Dendritic cell treated with granulocyte-macrophage colony-stimulating factor and Interleukin-4, amounts not matched to agents 40 ng/mL and 50 ng/mL, for 4 days (primary cell): ENCODE results near the gene SPAG7.

Source experiments
- H3K27ac Mint-ChIP-seq: one replicate; pipeline ENCODE4 v1.8.0; 2022; ENCODE audit warnings: mild to moderate bottlenecking, mixed read lengths
- H3K27me3 Mint-ChIP-seq: one replicate; pipeline ENCODE4 v1.8.0; 2022; ENCODE audit warnings: mild to moderate bottlenecking, mixed read lengths
- H3K36me3 Mint-ChIP-seq: one replicate; pipeline ENCODE4 v1.8.0; 2022; ENCODE audit warnings: low read depth, mixed read lengths
- H3K4me1 Mint-ChIP-seq: one replicate; pipeline ENCODE4 v1.8.0; 2022; ENCODE audit warnings: low read depth, mixed read lengths
- H3K4me3 Mint-ChIP-seq: one replicate; pipeline ENCODE4 v1.8.0; 2022; ENCODE audit warnings: mild to moderate bottlenecking, moderate library complexity, mixed read lengths
- H3K9me3 Mint-ChIP-seq: one replicate; pipeline ENCODE4 v1.8.0; 2022; ENCODE audit warnings: mixed read lengths
- intact Hi-C: fragments of 100-400 bp; cut with micrococcal nuclease; formaldehyde crosslinking; loops from one replicate; pipeline ENCODE4 v1.15.0; 2022

Gene SPAG7

GRCh38 chr17:4967539-4968485 lies at the start of gene SPAG7:
Gene SPAG7, minus strand, starts transcription at chr17:4967817. Its CDS starts 13 bp downstream, at chr17:4967804.
- H3K27me3 Mint-ChIP-seq = no peaks in the 10 kb centered on the region
- intact Hi-C loops = loop anchor here (1.0 to 2.0 kb wide), 4 partner anchors 19 to 59 kb away; partner anchors contain the start of genes CAMTA2, PFN1, RNF167 and SLC25A11
- peaks cover 34% of the 10 kb centered on the region for H3K36me3 Mint-ChIP-seq
- H3K4me1 Mint-ChIP-seq = peaks cover 35% of the 10 kb centered on the region
- H3K4me3 Mint-ChIP-seq = no peak within 1 kb of the TSS
- no peak within 1 kb of the TSS for H3K27ac Mint-ChIP-seq
- no peaks in the 10 kb centered on the region for H3K9me3 Mint-ChIP-seq

GRCh38 chr17:5014357-5014756 lies 46.7 kb upstream of the SPAG7 start:
- Mint-ChIP-seq H3K36me3 (peaks cover 93% of the 10 kb centered on the region), H3K27me3 (no peaks in the 10 kb centered on the region), H3K4me1 (peaks cover 26% of the 10 kb centered on the region), H3K4me3 (no peak overlapping the region), H3K27ac (peak overlapping the region; percentile 30), H3K9me3 (no peaks in the 10 kb centered on the region)
- intact Hi-C loops = no loop called here

- no peak overlapping the region for H3K4me3 Mint-ChIP-seq
- H3K9me3 Mint-ChIP-seq = no peaks in the 10 kb centered on the region
- H3K27me3 Mint-ChIP-seq = no peaks in the 10 kb centered on the region
- no peak overlapping the region for H3K27ac Mint-ChIP-seq
- H3K36me3 Mint-ChIP-seq = peaks cover 93% of the 10 kb centered on the region
- H3K4me1 Mint-ChIP-seq = peaks cover 15% of the 10 kb centered on the region
- intact Hi-C loops = no loop called here
Observed at GRCh38 chr17:5011928-5012327, 44.3 kb upstream of the SPAG7 start.

GRCh38 chr17:5003214-5003867 lies 35.7 kb upstream of the SPAG7 start:
- no peak overlapping the region for H3K27ac Mint-ChIP-seq
- intact Hi-C loops = no loop called here
- no peaks in the 10 kb centered on the region for H3K27me3 Mint-ChIP-seq
- H3K4me3 Mint-ChIP-seq = no peak overlapping the region
- H3K9me3 Mint-ChIP-seq = no peaks in the 10 kb centered on the region
- peaks cover 100% of the 10 kb centered on the region for H3K36me3 Mint-ChIP-seq
- peaks cover 26% of the 10 kb centered on the region for H3K4me1 Mint-ChIP-seq

GRCh38 chr17:5002121-5002788 lies 34.6 kb upstream of the SPAG7 start:
- Mint-ChIP-seq H3K4me3 (no peak overlapping the region), H3K9me3 (no peaks in the 10 kb centered on the region), H3K4me1 (peaks cover 26% of the 10 kb centered on the region), H3K27me3 (no peaks in the 10 kb centered on the region), H3K36me3 (peaks cover 95% of the 10 kb centered on the region), H3K27ac (no peak overlapping the region)
- intact Hi-C loops = no loop called here

- peaks cover 34% of the 10 kb centered on the region for H3K4me1 Mint-ChIP-seq
- H3K4me3 Mint-ChIP-seq = no peak overlapping the region
- intact Hi-C loops = no loop called here
- no peaks in the 10 kb centered on the region for H3K9me3 Mint-ChIP-seq
- H3K27me3 Mint-ChIP-seq = peaks cover 16% of the 10 kb centered on the region
- H3K27ac Mint-ChIP-seq = no peak overlapping the region
- H3K36me3 Mint-ChIP-seq = peaks cover 75% of the 10 kb centered on the region
Observed at GRCh38 chr17:5000237-5000639, 32.6 kb upstream of the SPAG7 start.

GRCh38 chr17:4999430-5000093 lies 31.9 kb upstream of the SPAG7 start:
- Mint-ChIP-seq H3K4me1 (peaks cover 38% of the 10 kb centered on the region), H3K36me3 (peaks cover 68% of the 10 kb centered on the region)
- intact Hi-C loops = no loop called here

GRCh38 chr17:4998732-4999429 lies 31.3 kb upstream of the SPAG7 start:
- intact Hi-C loops = no loop called here
- H3K27me3 Mint-ChIP-seq = peaks cover 27% of the 10 kb centered on the region
- H3K36me3 Mint-ChIP-seq = peaks cover 61% of the 10 kb centered on the region
- peak overlapping the region; percentile 89 for H3K27ac Mint-ChIP-seq
- H3K4me3 Mint-ChIP-seq = peak overlapping the region; percentile 95
- H3K4me1 Mint-ChIP-seq = peaks cover 38% of the 10 kb centered on the region
- H3K9me3 Mint-ChIP-seq = no peaks in the 10 kb centered on the region

More at GRCh38 chr17:4999430-5000093, 31.9 kb upstream of the SPAG7 start:
- peak overlapping the region; percentile 95 for H3K4me3 Mint-ChIP-seq
- peaks cover 23% of the 10 kb centered on the region for H3K27me3 Mint-ChIP-seq
- peak overlapping the region; percentile 89 for H3K27ac Mint-ChIP-seq
- H3K9me3 Mint-ChIP-seq = no peaks in the 10 kb centered on the region

GRCh38 chr17:4998027-4998731 lies 30.6 kb upstream of the SPAG7 start:
- peaks cover 27% of the 10 kb centered on the region for H3K27me3 Mint-ChIP-seq
- peak overlapping the region; percentile 95 for H3K4me3 Mint-ChIP-seq
- H3K27ac Mint-ChIP-seq = peak overlapping the region; percentile 89
- H3K36me3 Mint-ChIP-seq = peaks cover 54% of the 10 kb centered on the region
- no peaks in the 10 kb centered on the region for H3K9me3 Mint-ChIP-seq
- peaks cover 38% of the 10 kb centered on the region for H3K4me1 Mint-ChIP-seq
- intact Hi-C loops = no loop called here

- peak within 1 kb of the TSS; percentile 89 for H3K27ac Mint-ChIP-seq
- H3K27me3 Mint-ChIP-seq = peaks cover 27% of the 10 kb centered on the region
- no peaks in the 10 kb centered on the region for H3K9me3 Mint-ChIP-seq
- peaks cover 47% of the 10 kb centered on the region for H3K36me3 Mint-ChIP-seq
- H3K4me1 Mint-ChIP-seq = peaks cover 38% of the 10 kb centered on the region
- peak within 1 kb of the TSS; percentile 95 for H3K4me3 Mint-ChIP-seq
- intact Hi-C loops = no loop called here
Observed at GRCh38 chr17:4997302-4998026, 29.8 kb upstream of the SPAG7 start, which contains the start of the genes INCA1 and KIF1C. Gene INCA1, minus strand, starts transcription at chr17:4997522. Its CDS starts 3,085 bp downstream, at chr17:4994437. Gene KIF1C, plus strand, starts transcription at chr17:4997950. Its CDS starts 2,297 bp downstream, at chr17:5000247.

- no peaks in the 10 kb centered on the region for H3K9me3 Mint-ChIP-seq
- intact Hi-C loops = no loop called here
- peaks cover 34% of the 10 kb centered on the region for H3K4me1 Mint-ChIP-seq
- H3K27me3 Mint-ChIP-seq = peaks cover 27% of the 10 kb centered on the region
- no peak overlapping the region for H3K27ac Mint-ChIP-seq
- no peak overlapping the region for H3K4me3 Mint-ChIP-seq
- H3K36me3 Mint-ChIP-seq = peaks cover 26% of the 10 kb centered on the region
Observed at GRCh38 chr17:4994081-4994595, 26.5 kb upstream of the SPAG7 start.
